SK-N-SH treated with all-trans-retinoic acid at 6 μM for 48 hours (cell line): ENCODE data around the gene DLGAP5.

Source experiments
- ARNTL ChIP-seq: fragments of 450-650 bp; formaldehyde crosslinking; IDR thresholded peaks from 2 replicates; pipeline ENCODE4 v1.5.0; 2020; ENCODE audit warnings: low read depth, mild to moderate bottlenecking, moderate library complexity, borderline replicate concordance
- BACH2 ChIP-seq: fragments of 250-450 bp; sonication (Bioruptor Pico); IDR thresholded peaks from 2 replicates; pipeline ENCODE4 v1.9.0; 2021; ENCODE audit warnings: mild to moderate bottlenecking, borderline replicate concordance
- ISL1 ChIP-seq: fragments of 250-450 bp; sonication (Bioruptor Pico); IDR thresholded peaks from 2 replicates; pipeline ENCODE4 v2.1.2; 2022; ENCODE audit warnings: mild to moderate bottlenecking, moderate library complexity
- PATZ1 ChIP-seq: fragments of 250-450 bp; sonication (Bioruptor Pico); IDR thresholded peaks from 2 replicates; pipeline ENCODE4 v1.8.0; 2020; ENCODE audit warnings: mild to moderate bottlenecking, moderate library complexity, borderline replicate concordance
- ZFP30 ChIP-seq: fragments of 450-650 bp; formaldehyde crosslinking; IDR thresholded peaks from 2 replicates; pipeline ENCODE4 v1.5.0; 2022; ENCODE audit warnings: mild to moderate bottlenecking, moderate library complexity
- TF ChIP-seq, protein P1 (sequence below): fragments of 250-450 bp; sonication (Bioruptor Pico); IDR thresholded peaks from 2 replicates; pipeline ENCODE4 v1.5.0; 2020; ENCODE audit warnings: mild to moderate bottlenecking, moderate library complexity

- TF ChIP-seq, protein P1, sequence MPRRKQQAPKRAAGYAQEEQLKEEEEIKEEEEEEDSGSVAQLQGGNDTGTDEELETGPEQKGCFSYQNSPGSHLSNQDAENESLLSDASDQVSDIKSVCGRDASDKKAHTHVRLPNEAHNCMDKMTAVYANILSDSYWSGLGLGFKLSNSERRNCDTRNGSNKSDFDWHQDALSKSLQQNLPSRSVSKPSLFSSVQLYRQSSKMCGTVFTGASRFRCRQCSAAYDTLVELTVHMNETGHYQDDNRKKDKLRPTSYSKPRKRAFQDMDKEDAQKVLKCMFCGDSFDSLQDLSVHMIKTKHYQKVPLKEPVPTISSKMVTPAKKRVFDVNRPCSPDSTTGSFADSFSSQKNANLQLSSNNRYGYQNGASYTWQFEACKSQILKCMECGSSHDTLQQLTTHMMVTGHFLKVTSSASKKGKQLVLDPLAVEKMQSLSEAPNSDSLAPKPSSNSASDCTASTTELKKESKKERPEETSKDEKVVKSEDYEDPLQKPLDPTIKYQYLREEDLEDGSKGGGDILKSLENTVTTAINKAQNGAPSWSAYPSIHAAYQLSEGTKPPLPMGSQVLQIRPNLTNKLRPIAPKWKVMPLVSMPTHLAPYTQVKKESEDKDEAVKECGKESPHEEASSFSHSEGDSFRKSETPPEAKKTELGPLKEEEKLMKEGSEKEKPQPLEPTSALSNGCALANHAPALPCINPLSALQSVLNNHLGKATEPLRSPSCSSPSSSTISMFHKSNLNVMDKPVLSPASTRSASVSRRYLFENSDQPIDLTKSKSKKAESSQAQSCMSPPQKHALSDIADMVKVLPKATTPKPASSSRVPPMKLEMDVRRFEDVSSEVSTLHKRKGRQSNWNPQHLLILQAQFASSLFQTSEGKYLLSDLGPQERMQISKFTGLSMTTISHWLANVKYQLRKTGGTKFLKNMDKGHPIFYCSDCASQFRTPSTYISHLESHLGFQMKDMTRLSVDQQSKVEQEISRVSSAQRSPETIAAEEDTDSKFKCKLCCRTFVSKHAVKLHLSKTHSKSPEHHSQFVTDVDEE (CRISPR knock-in tag), result no peak
- no peak for TF ChIP-seq ARNTL (CRISPR knock-in tag)
- no peak for TF ChIP-seq PATZ1 (CRISPR knock-in tag)
- TF ChIP-seq ZFP30 (CRISPR knock-in tag), result no peak
- no peak for TF ChIP-seq ISL1 (CRISPR knock-in tag)
- TF ChIP-seq BACH2 (CRISPR knock-in tag), result no peak
Measured at GRCh38 chr14:55133416-55133815, 58.0 kb downstream of the DLGAP5 start.
